VCaP (cell line): ENCODE measurements around the gene GATAD1.

Source experiments
- H3K27ac ChIP-seq: fragments of 450-650 bp; 2 replicates; pipeline ENCODE4 v1.5.1; 2017
- CTCF ChIP-seq: fragments of 450-650 bp; conservative IDR thresholded peaks from 2 replicates; pipeline ENCODE4 v1.5.1; 2017; ENCODE audit warnings: mild to moderate bottlenecking, moderate library complexity

Gene GATAD1

GRCh38 chr7:92412745-92413144, 34.5 kb upstream of the GATAD1 start:
- H3K27ac ChIP-seq: no peak overlapping the region
- no peak for TF ChIP-seq CTCF

DNA sequence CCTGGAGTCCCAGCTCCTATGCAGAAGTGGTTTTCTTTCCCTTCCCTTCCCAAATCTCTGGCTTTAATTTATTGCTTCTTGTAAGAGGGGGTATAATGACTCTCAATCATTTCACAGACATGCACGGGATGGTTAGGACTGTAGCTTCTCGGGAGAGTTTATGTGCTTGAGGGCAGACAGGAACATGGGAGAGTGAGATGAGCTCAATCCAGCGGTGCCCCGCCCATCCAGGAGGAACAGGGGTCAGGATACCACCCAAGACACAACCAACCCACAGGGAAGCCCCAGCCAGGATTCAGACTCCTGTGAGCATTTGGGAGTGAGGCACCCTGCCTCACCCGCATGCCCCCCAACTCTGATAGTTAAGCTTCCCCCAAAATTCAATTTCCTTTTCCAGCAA, 33.7 kb upstream of the GATAD1 start:
- H3K27ac ChIP-seq: no peak overlapping the region
- TF ChIP-seq CTCF: no peak

DNA sequence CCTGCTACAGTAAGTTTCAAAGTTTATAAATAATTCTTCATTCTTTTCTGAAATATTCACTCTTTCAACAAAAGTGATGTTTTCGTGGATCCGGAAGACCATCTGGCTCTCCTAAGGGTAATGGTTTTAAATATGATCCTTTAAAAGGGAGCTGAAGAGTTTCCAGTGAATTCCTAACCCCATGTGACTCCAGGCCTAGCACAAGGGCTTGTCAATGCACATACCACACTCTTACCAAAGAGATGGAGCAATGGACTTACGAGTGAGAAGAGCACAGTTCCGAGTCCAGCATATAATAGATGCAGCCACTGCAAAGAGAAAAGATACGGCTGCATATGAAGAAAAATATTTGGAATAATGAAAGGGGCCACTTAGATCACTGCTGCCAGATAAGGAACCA, 32.1 kb upstream of the GATAD1 start:
- H3K27ac ChIP-seq: no peak overlapping the region
- no peak for TF ChIP-seq CTCF

GRCh38 chr7:92417913-92418312, 29.4 kb upstream of the GATAD1 start:
- no peak overlapping the region for H3K27ac ChIP-seq
- TF ChIP-seq CTCF: no peak

- peak overlapping the region; percentile 43 for H3K27ac ChIP-seq
- TF ChIP-seq CTCF: no peak
Measured at GRCh38 chr7:92421676-92422435, 25.4 kb upstream of the GATAD1 start.

- no peak for TF ChIP-seq CTCF
- H3K27ac ChIP-seq: no peak overlapping the region
Measured at GRCh38 chr7:92422926-92423325, 24.4 kb upstream of the GATAD1 start.

- no peak for TF ChIP-seq CTCF
- peak overlapping the region; percentile 4; the same call in 1 of the 2 replicates for H3K27ac ChIP-seq
Measured at GRCh38 chr7:92423710-92424131, 23.6 kb upstream of the GATAD1 start.
